Trophoblast cell (in vitro differentiated cells and primary cell): Measurements from ENCODE around the gene NOXA1.
"Not testable (repeated sequence)": the region's sequence is repeated elsewhere in the genome, so short reads cannot be mapped to it uniquely, and the experiment has no call there.

Experiments
- DNase-seq, 2 donors: peaks; one replicate each; pipeline ENCODE4 v3.0.0-alpha.2; 2016
- H2AFZ ChIP-seq: 2 replicates; pipeline ENCODE4 v1.6.1; 2013; ENCODE audit warnings: low read length, moderate library complexity, mild to moderate bottlenecking; ENCODE audit not compliant: insufficient read depth, poor library complexity
- H2AK5ac ChIP-seq: 2 replicates; pipeline ENCODE4 v1.6.1; 2013; ENCODE audit warnings: mild to moderate bottlenecking, low read length
- H2BK120ac ChIP-seq: 2 replicates; pipeline ENCODE4 v1.6.1; 2013; ENCODE audit warnings: low read length, mild to moderate bottlenecking, moderate library complexity; ENCODE audit not compliant: insufficient read depth, poor library complexity
- H2BK12ac ChIP-seq: 2 replicates; pipeline ENCODE4 v1.6.1; 2013; ENCODE audit warnings: mild to moderate bottlenecking, low read length, moderate library complexity
- H2BK5ac ChIP-seq: 2 replicates; pipeline ENCODE4 v1.6.1; 2013; ENCODE audit warnings: low read length, low read depth, moderate library complexity, mild to moderate bottlenecking; ENCODE audit not compliant: poor library complexity
- H3K14ac ChIP-seq: 2 replicates; pipeline ENCODE4 v1.6.1; 2013; ENCODE audit warnings: mild to moderate bottlenecking, low read length
- H3K18ac ChIP-seq: 2 replicates; pipeline ENCODE4 v1.6.1; 2013; ENCODE audit warnings: mild to moderate bottlenecking, low read length
- H3K23ac ChIP-seq: 2 replicates; pipeline ENCODE4 v1.6.1; 2013; ENCODE audit warnings: low read length
- H3K27ac ChIP-seq: 2 replicates; pipeline ENCODE4 v1.5.1; 2013; ENCODE audit warnings: low read depth, mild to moderate bottlenecking, inconsistent platforms, low read length, moderate library complexity
- H3K27me3 ChIP-seq: 2 replicates; pipeline ENCODE4 v1.6.1; 2013; ENCODE audit warnings: inconsistent platforms, mild to moderate bottlenecking, low read length, moderate library complexity; ENCODE audit not compliant: insufficient read depth
- H3K36me3 ChIP-seq, 2 experiments: 1 replicate in 1 of 2; 2 replicates in 1 of 2; pipeline ENCODE4 v1.6.1; 2013; ENCODE audit warnings: low read length in 2 of 2, mild to moderate bottlenecking in 2 of 2, moderate library complexity in 1 of 2; ENCODE audit not compliant: insufficient read depth in 2 of 2, control insufficient read depth in 1 of 2
- H3K4ac ChIP-seq: 2 replicates; pipeline ENCODE4 v1.6.1; 2013; ENCODE audit warnings: low read depth, mild to moderate bottlenecking, low read length, moderate library complexity
- H3K4me1 ChIP-seq, 2 experiments: 1 replicate in 1 of 2; 2 replicates in 1 of 2; pipeline ENCODE4 v1.6.1; 2013; ENCODE audit warnings: low read length in 2 of 2, mild to moderate bottlenecking in 2 of 2, moderate library complexity in 1 of 2; ENCODE audit not compliant: insufficient read depth in 2 of 2, control insufficient read depth in 1 of 2
- H3K4me2 ChIP-seq: 2 replicates; pipeline ENCODE4 v1.6.1; 2013; ENCODE audit warnings: inconsistent platforms, mild to moderate bottlenecking, low read length, moderate library complexity
- H3K4me3 ChIP-seq: 2 replicates; pipeline ENCODE4 v1.5.1; 2013; ENCODE audit warnings: mild to moderate bottlenecking, low read depth, low read length, inconsistent platforms
- H3K79me1 ChIP-seq: one replicate; pipeline ENCODE4 v1.6.1; 2013; ENCODE audit warnings: low read length
- H3K79me2 ChIP-seq: 2 replicates; pipeline ENCODE4 v1.6.1; 2013; ENCODE audit warnings: low read length, mild to moderate bottlenecking; ENCODE audit not compliant: control insufficient read depth, insufficient read depth, poor library complexity
- H3K9ac ChIP-seq: 2 replicates; pipeline ENCODE4 v1.6.1; 2013; ENCODE audit warnings: mild to moderate bottlenecking, low read length
- H3K9me3 ChIP-seq: 2 replicates; pipeline ENCODE4 v1.6.1; 2013; ENCODE audit warnings: low read depth, mild to moderate bottlenecking, control low read depth, inconsistent platforms, low read length; ENCODE audit not compliant: insufficient read depth
- H4K12ac ChIP-seq: 2 replicates; pipeline ENCODE4 v1.6.1; 2013; ENCODE audit warnings: low read depth, mild to moderate bottlenecking, low read length, moderate library complexity
- H4K8ac ChIP-seq: 2 replicates; pipeline ENCODE4 v1.6.1; 2013; ENCODE audit warnings: low read depth, mild to moderate bottlenecking, low read length, moderate library complexity
- H4K91ac ChIP-seq: one replicate; pipeline ENCODE4 v1.6.1; 2013; ENCODE audit warnings: low read depth, mild to moderate bottlenecking, low read length, moderate library complexity
- WGBS: extraction: QIAGEN DNeasy Blood & Tissue Kit; methylation state at CpG from one replicate; pipeline ENCODE4 v1.1.7; 2013; ENCODE audit warnings: missing lambda C conversion rate; ENCODE audit not compliant: insufficient read length, insufficient coverage; ENCODE audit errors: extremely low coverage; 5-methylcytosine and 5-hydroxymethylcytosine counted together

Gene NOXA1

DNA sequence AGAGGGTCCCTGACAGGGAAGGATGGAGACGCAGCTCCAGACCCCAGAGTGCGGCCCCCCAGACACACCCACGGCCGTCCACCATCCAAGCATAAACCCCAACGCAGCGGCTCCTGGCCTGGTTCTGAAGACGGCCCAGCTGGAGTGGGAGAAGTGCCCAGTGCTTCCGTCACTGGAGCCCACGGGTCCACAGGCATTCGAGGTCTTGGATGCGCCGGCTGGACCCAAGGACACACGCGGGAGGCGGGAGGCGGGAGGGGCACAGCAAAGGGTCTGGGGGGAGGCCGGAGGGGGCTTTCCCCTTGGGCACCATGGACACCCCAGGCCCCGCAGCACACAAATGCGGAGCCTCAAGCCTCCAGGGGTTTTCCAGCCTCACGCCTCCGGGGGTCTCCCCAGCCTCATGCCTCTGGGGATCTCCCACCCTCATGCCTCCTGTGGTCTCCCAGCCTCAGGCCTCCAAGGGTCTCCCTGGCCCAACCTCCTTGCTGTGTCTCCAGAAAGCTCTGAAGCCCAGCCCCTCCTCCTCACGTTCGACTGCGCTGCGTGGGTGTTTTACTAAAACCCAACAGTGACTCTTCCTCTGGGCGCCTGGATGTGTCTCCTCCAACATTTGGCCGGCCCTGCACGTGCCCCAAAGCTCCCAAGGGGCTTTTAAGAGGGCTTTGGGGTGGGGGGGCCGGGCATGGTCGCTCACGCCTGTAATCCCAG lies 15.4 kb upstream of the NOXA1 start:
- H3K4me1 ChIP-seq: peaks cover 0 to 16% of the 10 kb centered on the region in 2 experiments
- H2BK12ac ChIP-seq: no peak overlapping the region
- peaks cover 3% of the 10 kb centered on the region for H3K27me3 ChIP-seq
- no peak overlapping the region for H3K9ac ChIP-seq
- no peak overlapping the region for H3K4me3 ChIP-seq
- no peak overlapping the region for H4K12ac ChIP-seq
- H3K18ac ChIP-seq: no peak overlapping the region
- no peak overlapping the region for H3K23ac ChIP-seq
- H2AK5ac ChIP-seq: no peak overlapping the region
- DNase-seq: no peak
- H3K79me2 ChIP-seq: peaks cover 2% of the 10 kb centered on the region
- no peak overlapping the region for H2BK5ac ChIP-seq
- H3K79me1 ChIP-seq: peaks cover 2% of the 10 kb centered on the region
- no CpG with 5 or more reads among the region's 31 CpGs for WGBS
- H3K36me3 ChIP-seq: peaks cover 0 to 2% of the 10 kb centered on the region in 2 experiments
- H2BK120ac ChIP-seq: no peak overlapping the region
- no peak overlapping the region for H3K4me2 ChIP-seq
- no peaks in the 10 kb centered on the region for H3K9me3 ChIP-seq
- no peak overlapping the region for H4K91ac ChIP-seq
- H3K4ac ChIP-seq: no peak overlapping the region
- no peak overlapping the region for H4K8ac ChIP-seq
- H3K14ac ChIP-seq: no peak overlapping the region
- H3K27ac ChIP-seq: no peak overlapping the region
- no peak overlapping the region for H2AFZ ChIP-seq

DNA sequence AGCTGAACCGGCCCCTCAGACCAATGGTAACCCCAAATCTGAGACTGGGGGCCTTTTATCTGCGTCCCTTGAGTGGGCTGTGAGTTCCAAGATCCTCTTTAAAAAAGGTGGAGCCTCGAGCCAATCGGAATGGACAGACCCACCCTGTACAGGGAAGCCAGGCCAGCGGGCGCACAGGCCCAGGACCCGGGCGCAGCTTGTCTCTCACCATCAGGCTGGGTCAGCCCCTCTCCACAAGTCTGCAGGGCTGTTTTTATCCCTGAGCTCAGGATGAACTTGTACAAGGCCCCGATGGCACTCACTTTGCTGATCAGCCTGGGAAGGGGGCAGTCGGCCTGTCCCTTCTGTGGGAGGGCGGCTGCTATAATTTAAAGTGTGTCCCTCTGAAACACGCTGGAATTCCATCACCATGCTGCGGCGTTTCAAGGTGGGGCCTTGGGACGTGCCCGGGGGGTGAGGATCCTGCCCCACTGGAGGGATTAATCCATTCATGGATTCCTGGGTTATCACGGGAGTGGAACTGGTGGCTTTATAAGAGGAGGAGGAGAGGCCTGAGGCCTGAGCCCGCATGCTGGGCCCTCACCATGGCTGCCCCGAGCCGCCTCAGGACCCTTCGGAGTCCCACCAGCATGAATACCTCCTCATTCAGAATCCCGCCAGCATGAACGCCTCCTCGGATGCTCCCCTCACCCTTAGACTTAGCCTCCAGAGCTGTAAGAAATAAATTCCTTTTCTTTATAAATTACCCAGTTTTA lies 14.4 kb upstream of the NOXA1 start:
- Histone ChIP-seq H2AK5ac (no peak overlapping the region), H3K27ac (no peak overlapping the region), H3K23ac (no peak overlapping the region), H3K79me2 (peaks cover 2% of the 10 kb centered on the region), H3K18ac (no peak overlapping the region), H2AFZ (no peak overlapping the region), H3K4me3 (no peak overlapping the region), H3K4me1 (peaks cover 0 to 16% of the 10 kb centered on the region in 2 experiments), H4K91ac (no peak overlapping the region), H3K14ac (no peak overlapping the region), H3K4ac (no peak overlapping the region), H2BK120ac (no peak overlapping the region), H4K12ac (no peak overlapping the region), H3K36me3 (peaks cover 0 to 2% of the 10 kb centered on the region in 2 experiments), H4K8ac (no peak overlapping the region), H3K9ac (no peak overlapping the region), H3K79me1 (peaks cover 2% of the 10 kb centered on the region), H2BK12ac (no peak overlapping the region), H3K27me3 (peaks cover 3% of the 10 kb centered on the region), H2BK5ac (no peak overlapping the region), H3K4me2 (no peak overlapping the region), H3K9me3 (no peaks in the 10 kb centered on the region)
- no CpG with 5 or more reads among the region's 24 CpGs for WGBS
- DNase-seq: peak; percentile 70 to 77

DNA sequence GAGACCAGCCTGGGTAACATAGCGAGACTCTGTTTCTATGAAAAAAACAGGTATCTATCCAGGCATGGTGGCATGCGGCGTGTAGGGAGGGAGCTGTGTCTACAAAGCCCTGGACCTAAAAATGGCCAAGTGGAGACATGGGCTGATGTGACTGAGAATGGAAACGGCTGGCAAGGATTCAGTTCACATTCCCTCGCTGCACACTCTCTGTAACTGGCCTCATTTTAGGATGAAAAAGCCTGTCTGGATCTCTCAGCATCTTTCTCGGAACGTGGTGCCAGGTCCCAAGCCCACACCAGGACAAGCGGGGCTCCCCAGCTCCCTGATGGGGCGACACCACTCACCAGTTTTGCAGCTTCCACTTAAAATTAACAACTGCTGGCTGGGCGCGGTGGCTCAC lies 13.7 kb upstream of the NOXA1 start:
- Histone ChIP-seq H3K79me2 (peaks cover 2% of the 10 kb centered on the region), H3K27me3 (peaks cover 3% of the 10 kb centered on the region), H4K12ac (no peak overlapping the region), H3K18ac (no peak overlapping the region), H3K4ac (no peak overlapping the region), H3K14ac (no peak overlapping the region), H3K9me3 (no peaks in the 10 kb centered on the region), H2AFZ (no peak overlapping the region), H4K91ac (no peak overlapping the region), H2BK12ac (no peak overlapping the region), H4K8ac (no peak overlapping the region), H3K79me1 (peaks cover 2% of the 10 kb centered on the region), H3K4me3 (no peak overlapping the region), H2AK5ac (no peak overlapping the region), H2BK120ac (no peak overlapping the region), H3K4me2 (no peak overlapping the region), H3K23ac (no peak overlapping the region), H3K27ac (no peak overlapping the region), H3K9ac (no peak overlapping the region), H3K36me3 (peaks cover 0 to 2% of the 10 kb centered on the region in 2 experiments), H2BK5ac (no peak overlapping the region), H3K4me1 (peaks cover 0 to 16% of the 10 kb centered on the region in 2 experiments)
- no CpG with 5 or more reads among the region's 11 CpGs for WGBS
- DNase-seq: no peak

DNA sequence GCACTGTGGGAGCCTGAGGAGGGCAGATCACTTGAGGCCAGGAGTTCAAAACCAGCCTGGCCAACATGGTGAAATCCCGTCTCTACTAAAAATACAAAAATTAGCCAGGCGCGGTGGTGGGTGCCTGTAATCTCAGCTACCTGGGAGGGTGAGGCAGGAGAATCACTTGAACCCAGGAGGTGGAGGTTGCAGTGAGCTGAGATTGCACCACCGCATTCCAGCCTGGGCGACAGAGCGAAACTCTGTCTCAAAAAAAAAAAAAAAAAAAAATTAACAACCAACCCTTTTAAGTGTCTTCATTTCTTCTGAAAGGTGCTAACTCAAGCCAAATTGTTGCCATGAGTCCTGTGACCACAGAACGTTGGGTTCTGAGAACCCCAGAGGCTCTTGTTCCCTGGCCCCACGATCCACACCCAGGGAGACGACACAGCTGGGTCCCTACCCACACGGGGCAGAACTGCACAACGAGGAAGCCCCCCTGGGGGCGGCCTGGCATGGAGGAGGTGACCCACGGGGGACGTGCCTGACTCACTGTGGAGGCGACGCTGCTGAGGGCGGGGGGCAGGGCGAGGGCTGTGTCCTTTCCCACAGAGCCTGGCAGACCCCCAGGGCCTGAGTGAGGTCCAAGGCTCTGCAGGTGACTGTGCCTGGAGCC lies 12.8 kb upstream of the NOXA1 start:
- not testable (repeated sequence) for H2BK120ac ChIP-seq, H2AK5ac ChIP-seq, H3K4ac ChIP-seq, H3K14ac ChIP-seq, H3K4me3 ChIP-seq, H3K18ac ChIP-seq, H4K12ac ChIP-seq, H2AFZ ChIP-seq, H4K8ac ChIP-seq, H3K79me1 ChIP-seq, H3K27ac ChIP-seq, H3K9ac ChIP-seq, H3K27me3 ChIP-seq, H3K4me2 ChIP-seq, H3K9me3 ChIP-seq, H2BK5ac ChIP-seq, H4K91ac ChIP-seq, H3K36me3 ChIP-seq, DNase-seq, H3K23ac ChIP-seq, H3K79me2 ChIP-seq
- Histone ChIP-seq H2BK12ac (peak overlapping the region; percentile 4), H3K4me1 (peaks cover 0 to 16% of the 10 kb centered on the region in 2 experiments)
- no CpG with 5 or more reads among the region's 18 CpGs for WGBS
